SW 1271 (cell line): ENCODE measurements around the gene AUH.
A peak's percentile ranks its signal among the peaks of the same experiment; 100 is the strongest.

Experiments used
- DNase-seq, 2 experiments: peaks; one replicate each; lab custom pipeline; 2025; lab: John Stamatoyannopoulos, UW

The AUH gene

GRCh38 chr9:91338681-91339080 lies 23.0 kb downstream of the AUH start:
- DNase-seq = no peak

GRCh38 chr9:91336786-91337185 lies 24.9 kb downstream of the AUH start:
- DNase-seq = no peak

GRCh38 chr9:91334053-91334452 lies 27.7 kb downstream of the AUH start:
- DNase-seq = no peak

GRCh38 chr9:91333551-91333950 lies 28.2 kb downstream of the AUH start:
- no peak for DNase-seq

GRCh38 chr9:91332546-91333231 lies 29.0 kb downstream of the AUH start:
- no peak for DNase-seq

- DNase-seq = no peak
Observed at GRCh38 chr9:91331849-91332248, 29.9 kb downstream of the AUH start.

- no peak for DNase-seq
Observed at GRCh38 chr9:91328186-91328585, 33.5 kb downstream of the AUH start.

- DNase-seq = no peak
Observed at GRCh38 chr9:91321691-91322090, 40.0 kb downstream of the AUH start.

GRCh38 chr9:91320299-91320698 lies 41.4 kb downstream of the AUH start:
- no peak for DNase-seq

GRCh38 chr9:91316093-91316492 lies 45.6 kb downstream of the AUH start:
- DNase-seq = no peak

- DNase-seq = no peak
Observed at GRCh38 chr9:91315191-91315590, 46.5 kb downstream of the AUH start.

GRCh38 chr9:91312717-91313325 lies 48.9 kb downstream of the AUH start:
- DNase-seq = no peak

GRCh38 chr9:91310037-91310436 lies 51.7 kb downstream of the AUH start:
- DNase-seq = no peak

- no peak for DNase-seq
Observed at GRCh38 chr9:91308191-91308590, 53.5 kb downstream of the AUH start.

GRCh38 chr9:91307279-91307678 lies 54.4 kb downstream of the AUH start:
- DNase-seq = no peak

- DNase-seq = no peak
Observed at GRCh38 chr9:91306296-91306630, 55.5 kb downstream of the AUH start.

GRCh38 chr9:91305596-91306295 lies 56.0 kb downstream of the AUH start:
- no peak for DNase-seq

- no peak for DNase-seq
Observed at GRCh38 chr9:91303741-91304415, 57.8 kb downstream of the AUH start.

- DNase-seq = peak; percentile 15 to 86
Observed at GRCh38 chr9:91302831-91303230, 58.9 kb downstream of the AUH start.

- no peak for DNase-seq
Observed at GRCh38 chr9:91301161-91301560, 60.6 kb downstream of the AUH start.

GRCh38 chr9:91298311-91298710 lies 63.4 kb downstream of the AUH start:
- DNase-seq = no peak

- DNase-seq = no peak
Observed at GRCh38 chr9:91297306-91297705, 64.4 kb downstream of the AUH start.

GRCh38 chr9:91296354-91296753 lies 65.4 kb downstream of the AUH start:
- no peak for DNase-seq
